A204.1 (cell line): Measurements from ENCODE around the gene TRMT1.

Source experiments
- FAIRE-seq: peaks from 2 replicates; lab custom pipeline; 2012; peaks lifted over from hg19 to GRCh38; lab: Jason Lieb, UNC

Gene TRMT1

GRCh38 chr19:13090511-13091231 is 25.9 kb downstream of the TRMT1 start:
- no peak for FAIRE-seq

- no peak for FAIRE-seq
These were observed 26.6 kb downstream of the TRMT1 start for GRCh38 chr19:13089857-13090507.

GRCh38 chr19:13089139-13089856 is 27.2 kb downstream of the TRMT1 start:
- no peak for FAIRE-seq

- FAIRE-seq = no peak
These were observed 28.6 kb downstream of the TRMT1 start for GRCh38 chr19:13087795-13088537.

- FAIRE-seq = no peak
These were observed 29.2 kb downstream of the TRMT1 start for GRCh38 chr19:13087295-13087694.

- FAIRE-seq = no peak
These were observed 30.2 kb downstream of the TRMT1 start for GRCh38 chr19:13086341-13086740.

- FAIRE-seq = no peak
These were observed 30.9 kb downstream of the TRMT1 start for GRCh38 chr19:13085666-13086065.

GRCh38 chr19:13083627-13084026 is 32.9 kb downstream of the TRMT1 start:
- FAIRE-seq = no peak

- FAIRE-seq = no peak
These were observed 33.5 kb downstream of the TRMT1 start for GRCh38 chr19:13083008-13083404.

GRCh38 chr19:13082192-13083007 is 34.1 kb downstream of the TRMT1 start:
- FAIRE-seq = no peak

- no peak for FAIRE-seq
These were observed 37.0 kb downstream of the TRMT1 start for GRCh38 chr19:13079542-13079986.

GRCh38 chr19:13078897-13079541 is 37.5 kb downstream of the TRMT1 start:
- FAIRE-seq = no peak

GRCh38 chr19:13078381-13078780 is 38.2 kb downstream of the TRMT1 start:
- no peak for FAIRE-seq

- no peak for FAIRE-seq
These were observed 39.3 kb downstream of the TRMT1 start for GRCh38 chr19:13077240-13077639.

- FAIRE-seq = no peak
These were observed 39.8 kb downstream of the TRMT1 start for GRCh38 chr19:13076787-13077186.

GRCh38 chr19:13076320-13076719 is 40.2 kb downstream of the TRMT1 start:
- FAIRE-seq = no peak

- FAIRE-seq = no peak
These were observed 42.2 kb downstream of the TRMT1 start for GRCh38 chr19:13074378-13074777.

- no peak for FAIRE-seq
These were observed 43.3 kb downstream of the TRMT1 start for GRCh38 chr19:13073263-13073662.

GRCh38 chr19:13072188-13072908 is 44.2 kb downstream of the TRMT1 start:
- no peak for FAIRE-seq

- no peak for FAIRE-seq
These were observed 44.9 kb downstream of the TRMT1 start for GRCh38 chr19:13071444-13072187.
